GM20000 (cell line): ENCODE data around the gene CPNE9.

ENCODE experiments used
- DNase-seq: peaks from one replicate; pipeline ENCODE4 v3.0.0; 2012; ENCODE audit warnings: low spot score
- TF ChIP-seq, protein P1 (sequence below): IDR thresholded peaks from 2 replicates; pipeline ENCODE4 v1.5.1; 2012; ENCODE audit warnings: mild to moderate bottlenecking, control low read depth; ENCODE audit errors: extremely low read depth, missing control alignments

The CPNE9 gene

DNA sequence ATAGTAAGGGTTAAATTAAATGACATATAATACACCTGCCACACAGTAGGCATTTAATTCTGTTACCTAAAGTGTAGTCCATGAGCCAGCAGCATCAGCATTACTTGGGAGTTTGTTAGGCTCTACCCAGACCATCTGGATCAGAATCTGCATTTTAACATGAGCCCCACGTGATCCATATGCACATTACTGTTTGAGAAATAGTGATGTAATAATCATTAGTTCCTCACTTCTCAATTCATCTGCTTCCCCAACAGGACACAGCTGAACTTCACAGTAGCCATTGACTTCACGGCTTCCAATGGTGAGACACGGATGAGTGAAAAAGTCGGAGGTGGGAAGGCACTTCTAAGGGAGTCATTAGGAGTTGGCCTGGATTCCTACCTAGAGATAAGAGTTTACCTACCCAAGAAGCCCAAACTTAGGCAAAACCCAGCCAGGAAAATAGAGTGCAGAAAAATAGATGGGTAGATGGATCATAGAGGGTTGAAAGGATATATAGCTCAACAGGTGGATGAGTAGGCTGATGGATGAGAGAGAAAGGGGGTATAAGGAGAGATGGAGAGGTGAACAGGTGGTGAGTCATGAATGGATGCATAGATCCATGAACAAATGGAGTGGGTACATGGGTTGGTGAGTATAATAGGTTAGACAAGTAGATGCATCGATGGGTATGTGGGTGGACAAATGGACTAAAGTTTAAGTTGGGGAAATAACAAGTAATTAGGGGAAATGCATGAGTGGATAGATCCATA is 13.3 kb downstream of the CPNE9 start:
- TF ChIP-seq, protein P1, sequence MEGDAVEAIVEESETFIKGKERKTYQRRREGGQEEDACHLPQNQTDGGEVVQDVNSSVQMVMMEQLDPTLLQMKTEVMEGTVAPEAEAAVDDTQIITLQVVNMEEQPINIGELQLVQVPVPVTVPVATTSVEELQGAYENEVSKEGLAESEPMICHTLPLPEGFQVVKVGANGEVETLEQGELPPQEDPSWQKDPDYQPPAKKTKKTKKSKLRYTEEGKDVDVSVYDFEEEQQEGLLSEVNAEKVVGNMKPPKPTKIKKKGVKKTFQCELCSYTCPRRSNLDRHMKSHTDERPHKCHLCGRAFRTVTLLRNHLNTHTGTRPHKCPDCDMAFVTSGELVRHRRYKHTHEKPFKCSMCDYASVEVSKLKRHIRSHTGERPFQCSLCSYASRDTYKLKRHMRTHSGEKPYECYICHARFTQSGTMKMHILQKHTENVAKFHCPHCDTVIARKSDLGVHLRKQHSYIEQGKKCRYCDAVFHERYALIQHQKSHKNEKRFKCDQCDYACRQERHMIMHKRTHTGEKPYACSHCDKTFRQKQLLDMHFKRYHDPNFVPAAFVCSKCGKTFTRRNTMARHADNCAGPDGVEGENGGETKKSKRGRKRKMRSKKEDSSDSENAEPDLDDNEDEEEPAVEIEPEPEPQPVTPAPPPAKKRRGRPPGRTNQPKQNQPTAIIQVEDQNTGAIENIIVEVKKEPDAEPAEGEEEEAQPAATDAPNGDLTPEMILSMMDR = no peak
- DNase-seq = no peak

DNA sequence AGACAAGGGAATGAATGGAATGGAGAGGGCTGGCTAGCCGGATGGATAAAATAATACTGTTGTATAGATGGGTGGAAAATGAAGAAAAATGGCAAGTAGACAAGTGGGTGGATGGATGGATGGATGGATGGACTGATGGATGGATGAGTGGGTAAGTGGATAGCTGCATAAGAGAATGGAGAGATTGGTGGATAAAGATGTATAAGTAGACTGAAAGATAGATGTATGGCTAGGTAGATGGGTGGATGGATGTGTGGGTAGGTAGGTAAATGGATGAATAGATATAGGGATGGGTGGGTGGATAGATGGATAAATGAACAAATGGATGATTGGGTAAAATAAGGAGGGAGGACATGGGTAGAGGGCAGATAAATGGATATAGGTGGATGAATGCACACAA is 13.9 kb downstream of the CPNE9 start:
- DNase-seq = no peak
- TF ChIP-seq, protein P1 = no peak

DNA sequence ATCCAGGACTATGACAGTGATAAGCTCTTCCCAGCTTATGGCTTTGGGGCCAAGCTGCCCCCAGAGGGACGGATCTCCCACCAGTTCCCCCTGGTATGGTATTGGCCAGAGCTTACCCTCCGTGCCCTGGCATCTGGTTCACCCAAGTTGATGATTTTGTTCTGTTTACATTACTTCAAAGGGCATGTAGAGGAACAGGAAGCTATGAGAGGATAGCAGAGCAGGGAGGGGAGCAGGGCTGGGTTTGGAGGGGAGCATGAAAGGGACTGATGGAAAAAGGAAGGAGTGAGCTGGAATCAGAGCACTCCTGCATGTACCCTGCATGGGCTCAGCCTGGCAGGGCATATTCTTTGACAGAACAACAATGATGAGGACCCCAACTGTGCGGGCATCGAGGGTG is 14.5 kb downstream of the CPNE9 start:
- no peak for DNase-seq
- TF ChIP-seq, protein P1 = no peak

DNA sequence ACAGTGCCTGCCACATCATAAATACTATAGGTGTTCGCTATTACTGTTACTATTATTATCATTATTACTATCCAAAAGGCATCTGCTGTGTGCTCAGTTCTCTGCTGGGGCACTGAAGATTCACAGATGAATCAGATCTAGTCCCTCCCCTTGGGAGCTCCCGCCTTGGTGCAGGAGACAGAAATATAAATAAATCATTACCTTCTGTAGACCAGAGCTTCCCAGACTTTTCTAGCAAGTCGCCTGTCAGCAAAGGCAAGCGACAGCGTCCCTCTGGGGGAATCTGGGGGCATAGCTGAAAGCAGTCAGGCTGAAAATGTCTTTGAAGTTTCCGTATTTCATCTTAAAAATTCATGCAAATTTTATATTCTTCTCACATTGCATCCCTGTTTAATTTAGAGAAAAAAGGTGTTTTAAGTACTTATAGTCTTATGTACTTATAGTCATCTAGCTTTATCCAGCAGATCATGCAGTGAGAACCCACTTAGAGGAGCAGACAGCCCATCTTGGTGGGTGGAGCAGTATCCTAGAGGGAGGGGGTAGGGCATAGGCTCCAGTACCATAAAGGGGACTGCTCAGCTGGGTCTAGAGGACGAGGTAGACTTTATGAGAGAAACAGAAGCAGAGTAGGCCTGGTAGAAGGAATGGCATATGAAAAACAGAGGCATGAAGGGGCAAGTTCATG is 17.5 kb downstream of the CPNE9 start:
- TF ChIP-seq, protein P1 = no peak
- DNase-seq = no peak

DNA sequence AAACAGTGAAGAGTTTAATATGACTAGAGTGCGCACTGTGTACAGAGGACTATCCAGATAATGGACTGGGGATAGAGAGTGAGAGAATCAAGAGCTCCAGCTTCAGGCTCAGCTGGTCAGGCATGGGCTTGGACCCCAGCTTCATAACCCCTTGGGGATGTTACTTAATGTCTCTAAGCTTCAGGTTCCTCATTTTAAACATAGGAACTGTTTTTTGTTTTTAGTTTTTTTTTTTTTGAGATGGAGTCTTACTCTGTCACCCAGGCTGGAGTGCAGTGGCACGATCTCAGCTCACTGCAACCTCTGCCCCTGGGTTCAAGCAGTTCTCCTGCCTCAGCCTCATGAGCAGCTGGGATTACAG is 18.0 kb downstream of the CPNE9 start:
- DNase-seq = no peak

DNA sequence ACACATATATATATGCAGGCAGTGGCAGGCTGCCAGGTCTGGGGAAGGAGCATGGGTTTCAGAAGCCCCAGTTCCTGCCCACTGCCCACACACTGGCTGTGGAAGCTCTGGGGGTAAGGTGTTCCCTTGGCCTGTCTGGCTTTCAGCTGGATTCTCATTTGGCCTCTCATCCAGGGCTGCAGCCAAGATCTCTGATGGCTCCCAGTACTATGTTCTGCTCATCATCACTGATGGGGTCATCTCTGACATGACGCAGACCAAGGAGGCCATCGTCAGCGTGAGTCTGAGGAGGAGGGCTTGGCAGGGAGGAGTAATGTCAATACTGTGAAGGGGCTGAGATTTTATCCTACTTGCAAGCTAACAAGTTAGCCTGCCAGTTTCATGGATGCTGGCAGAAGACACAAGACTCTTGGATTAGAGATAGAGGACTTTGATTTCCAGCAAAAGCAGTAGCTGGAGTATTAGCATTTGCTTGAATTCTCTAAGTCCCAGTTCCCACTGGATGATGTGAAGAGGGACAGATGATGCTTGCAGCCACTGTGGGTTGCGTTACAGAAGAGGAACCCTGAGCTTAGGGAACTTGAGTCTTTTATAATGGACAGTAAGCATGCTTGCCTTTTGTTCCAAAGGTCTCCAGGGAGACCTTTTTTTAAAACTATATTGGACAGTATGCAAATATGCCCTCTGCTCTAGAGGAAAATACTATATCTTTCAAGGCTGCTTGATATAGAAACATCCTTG is 22.3 kb downstream of the CPNE9 start:
- DNase-seq = no peak
- TF ChIP-seq, protein P1 = no peak

More for the DNA sequence above, 18.0 kb downstream of the CPNE9 start:
- TF ChIP-seq, protein P1 = no peak

DNA sequence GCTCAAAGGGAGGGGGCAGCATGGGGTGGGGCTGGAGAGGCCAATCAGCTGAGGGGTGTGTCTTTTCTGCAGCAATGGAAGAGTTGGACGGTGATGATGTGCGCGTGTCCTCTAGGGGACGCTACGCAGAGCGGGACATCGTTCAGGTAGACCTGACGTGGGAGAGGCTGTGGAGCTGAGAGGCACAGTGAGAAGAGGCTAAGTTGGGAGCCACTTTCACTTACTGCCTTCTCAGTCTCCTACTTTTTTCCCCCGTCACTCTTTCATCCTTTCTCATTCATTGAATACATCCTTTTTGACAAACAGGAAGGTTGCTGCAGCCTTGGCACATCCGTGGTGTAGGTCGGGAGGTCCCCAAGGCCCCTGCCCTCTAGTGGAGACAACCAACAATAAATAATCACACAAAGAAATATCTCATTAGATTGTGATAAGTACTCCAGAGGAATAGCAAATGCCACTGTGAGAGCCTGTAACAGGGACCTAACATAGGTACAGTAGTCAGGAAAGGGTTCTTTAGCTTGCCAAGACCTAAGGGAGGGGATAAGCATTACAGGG is 23.5 kb downstream of the CPNE9 start:
- DNase-seq = no peak

More for the DNA sequence above, 23.5 kb downstream of the CPNE9 start:
- TF ChIP-seq, protein P1 = no peak
